Stimulated activated CD8-positive, alpha-beta memory T cell treated with anti-CD3 and anti-CD28 coated beads, Interleukin-15, amount 100 ng/mL, for 48 hours (primary cell): ENCODE results near the gene AQP11.
"Not testable (repeated sequence)": the region's sequence is repeated elsewhere in the genome, so short reads cannot be mapped to it uniquely, and the experiment has no call there.

Experiments
- DNase-seq, 2 donors: peaks; one replicate each; pipeline ENCODE4 v3.0.0-alpha.2; 2020; ENCODE audit warnings: low read depth in 2 of 2

Gene AQP11

GRCh38 chr11:77592727-77593126, 3.0 kb downstream of the AQP11 start:
- DNase-seq: no peak

DNA sequence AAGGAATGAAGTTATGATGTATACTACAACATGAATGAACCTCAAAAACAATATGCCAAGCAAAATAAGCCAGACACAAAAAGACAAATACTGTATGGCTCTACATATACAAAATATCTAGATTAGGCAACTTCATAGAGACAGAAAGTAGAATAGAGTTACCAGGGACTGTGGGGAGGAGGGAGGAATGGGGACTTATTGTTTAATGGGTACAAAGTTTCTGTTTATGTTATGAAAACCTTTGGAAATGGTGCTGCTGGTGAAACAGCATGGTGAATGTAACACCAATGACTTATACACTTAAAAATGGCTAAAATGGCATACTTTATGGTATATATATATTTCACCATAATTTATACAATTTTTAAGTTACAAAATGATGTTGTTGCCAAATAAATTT, 4.1 kb downstream of the AQP11 start:
- DNase-seq: no peak

- no peak for DNase-seq
These were observed 6.9 kb downstream of the AQP11 start for GRCh38 chr11:77596626-77597025.

DNA sequence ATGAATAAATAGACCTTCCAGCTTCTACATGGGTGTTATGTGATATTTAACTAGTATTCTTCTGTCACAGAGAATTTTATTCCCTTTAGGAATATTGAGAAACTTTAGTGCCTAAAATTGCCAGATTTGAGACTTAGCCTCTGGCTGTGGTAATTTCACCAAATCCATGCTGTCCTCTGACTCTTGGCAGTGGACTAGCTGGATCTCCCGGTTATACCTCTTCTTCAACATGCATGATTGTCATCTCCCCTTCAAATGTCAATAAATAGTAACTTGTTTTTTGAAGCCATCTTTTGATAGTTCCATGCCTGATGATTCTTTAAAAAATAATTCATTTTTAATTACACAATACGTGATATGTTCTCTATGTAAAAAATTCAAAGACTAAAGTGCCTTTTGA, 8.4 kb downstream of the AQP11 start:
- no peak for DNase-seq

DNA sequence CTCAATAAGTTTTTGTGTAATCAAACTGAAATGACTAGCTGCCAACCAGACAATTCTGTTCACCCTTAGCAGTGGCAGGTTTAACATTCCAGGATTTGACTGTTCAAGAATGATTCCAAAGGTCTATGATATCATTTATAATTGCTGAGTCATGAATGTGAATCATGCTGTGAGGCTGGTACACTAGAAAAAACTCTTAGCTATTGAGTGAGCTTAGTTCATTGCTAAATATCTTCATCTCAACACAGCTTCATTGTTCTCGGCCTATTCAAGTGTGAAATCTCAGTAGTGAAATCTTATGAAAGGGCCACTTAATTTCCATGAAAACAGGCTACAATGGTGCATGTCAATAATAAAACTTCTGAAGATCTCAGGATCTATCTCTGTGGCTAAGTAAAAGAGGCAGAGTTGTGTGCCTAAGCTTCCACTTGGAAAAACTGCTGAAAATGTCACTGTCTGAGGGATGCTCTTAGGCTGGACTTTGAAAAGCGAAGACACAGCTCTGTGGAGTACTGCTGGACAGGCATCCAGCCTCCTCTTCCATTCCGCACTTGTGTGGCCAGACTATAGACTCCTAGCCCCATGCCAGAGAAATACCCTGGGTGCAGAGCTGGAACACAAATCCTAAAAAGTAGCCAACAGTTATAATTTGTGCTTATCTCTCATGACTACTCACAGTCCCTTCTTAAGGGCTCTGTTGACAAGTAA, 12.8 kb downstream of the AQP11 start:
- no peak for DNase-seq

DNA sequence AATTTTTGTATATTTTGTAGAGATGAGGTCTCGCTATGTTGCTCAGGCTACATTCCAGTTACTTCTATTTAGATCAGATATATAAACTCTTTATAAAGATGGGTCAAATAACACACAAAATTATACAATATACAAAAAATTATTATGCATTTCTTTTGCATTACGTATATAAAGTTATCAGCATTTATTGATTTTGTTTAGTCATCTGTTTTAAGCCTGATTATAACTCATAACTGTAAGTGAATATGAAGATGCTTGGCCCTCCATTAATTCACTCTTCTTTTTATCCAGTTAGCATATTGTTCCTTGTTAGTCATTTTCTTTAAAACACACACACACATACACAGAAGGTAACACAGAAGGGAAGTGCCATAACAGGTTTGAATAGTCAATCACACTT, 14.5 kb downstream of the AQP11 start:
- DNase-seq: no peak

DNA sequence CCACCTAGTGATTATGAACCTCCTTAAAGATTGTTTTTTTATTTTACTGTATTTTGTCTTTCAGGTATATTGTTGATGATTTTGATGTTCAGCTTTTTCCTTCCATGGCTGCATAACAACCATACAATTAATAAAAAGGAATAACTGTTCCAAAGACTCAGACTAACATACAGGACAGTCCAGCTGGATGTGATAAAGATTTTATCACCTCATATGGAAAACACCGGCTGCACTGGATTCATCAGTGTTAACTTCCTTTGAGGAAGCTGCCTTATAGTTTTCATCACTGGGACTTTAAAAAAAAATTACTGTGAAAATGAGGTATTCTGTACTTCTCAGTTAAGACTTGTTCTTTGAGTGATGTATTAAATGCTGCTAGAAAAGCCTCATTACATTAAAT, 19.5 kb downstream of the AQP11 start:
- DNase-seq: no peak

- DNase-seq: no peak
These were observed 22.2 kb downstream of the AQP11 start for GRCh38 chr11:77611921-77612320.

DNA sequence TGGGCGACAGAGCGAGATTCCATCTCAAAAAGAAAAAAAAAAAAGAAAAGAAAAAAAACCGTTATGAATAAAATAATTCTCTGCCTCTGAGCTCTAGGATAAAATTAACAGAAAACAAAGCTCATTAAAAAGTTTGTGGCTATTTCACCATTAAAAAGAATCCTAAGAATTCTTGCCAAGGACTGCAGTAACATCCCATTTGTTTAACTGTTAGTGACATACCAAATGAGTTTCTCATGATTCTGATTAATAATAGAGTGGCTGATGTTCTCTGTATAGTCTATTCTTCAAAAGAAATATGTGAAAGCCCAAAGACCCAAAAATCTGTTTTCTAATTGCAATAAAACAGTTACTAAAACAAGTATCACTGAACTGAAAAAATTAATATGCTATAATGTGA, 28.1 kb downstream of the AQP11 start:
- no peak for DNase-seq

- DNase-seq: no peak
These were observed 29.9 kb downstream of the AQP11 start for GRCh38 chr11:77619576-77620198.

- DNase-seq: no peak
These were observed 40.5 kb downstream of the AQP11 start for GRCh38 chr11:77630157-77630710.

DNA sequence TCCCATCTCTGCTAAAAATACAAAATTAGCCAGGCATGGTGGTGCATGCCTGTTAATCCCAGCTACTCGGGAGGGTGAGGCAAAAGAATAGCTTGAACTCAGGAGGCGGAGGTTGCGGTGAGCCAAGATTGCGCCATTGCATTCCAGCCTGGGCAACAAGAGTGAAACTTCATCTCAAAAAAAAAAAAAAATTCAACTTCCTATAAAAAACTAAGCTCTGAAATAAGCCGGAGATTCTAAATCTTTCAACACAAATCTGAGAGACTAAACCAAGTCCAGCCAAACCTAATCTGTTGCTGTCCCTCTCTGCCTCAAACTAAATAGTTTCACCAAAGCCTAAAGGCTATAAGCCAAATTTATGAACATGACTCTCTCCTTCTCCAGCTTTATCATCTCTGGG, 44.2 kb downstream of the AQP11 start:
- not testable (repeated sequence) for DNase-seq

GRCh38 chr11:77636731-77637344, 47.1 kb downstream of the AQP11 start:
- no peak for DNase-seq

DNA sequence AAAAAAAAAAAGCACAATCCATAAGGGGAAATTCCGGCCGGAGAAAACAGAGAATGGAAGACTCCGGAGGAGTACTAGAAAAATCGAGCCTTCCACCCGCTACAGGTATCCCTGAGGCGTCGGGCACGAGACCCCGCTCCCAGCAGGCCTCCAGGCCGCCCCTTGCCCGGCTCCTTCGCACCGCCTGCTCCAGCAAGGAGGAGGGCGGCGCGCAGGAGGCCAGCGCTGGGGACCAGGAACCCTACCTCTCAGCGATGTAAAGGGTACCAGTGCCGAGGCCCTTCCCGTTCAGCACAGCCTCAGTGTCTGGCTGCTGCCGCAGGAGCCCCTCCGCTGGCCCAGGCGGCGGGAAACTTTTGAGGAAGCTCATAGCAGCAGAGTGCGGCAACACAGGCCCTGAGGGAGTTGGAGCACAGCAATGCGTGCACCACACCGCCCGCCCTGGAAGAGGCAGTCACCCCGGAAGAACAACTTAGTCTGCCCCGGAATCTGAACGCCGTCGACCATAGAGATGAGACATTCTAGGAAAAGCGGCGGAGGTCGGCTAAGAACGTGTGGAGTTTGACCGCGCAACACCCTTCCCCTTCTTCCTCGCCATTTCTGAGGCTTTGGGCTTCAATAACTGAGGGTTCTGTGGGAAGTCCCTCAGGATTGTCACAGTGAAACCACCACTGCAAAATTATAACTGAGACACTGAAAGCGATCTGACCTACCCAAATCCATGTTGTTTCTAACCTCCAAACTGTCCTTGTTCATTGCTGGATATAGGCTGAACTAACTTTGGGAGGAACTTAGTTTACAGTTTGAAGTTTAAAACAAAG, 47.8 kb downstream of the AQP11 start, which contains the start of gene CLNS1A:
TSS of gene CLNS1A (minus strand) at position 450 of the 821 bp plus-strand sequence. CDS start at position 370, 80 bp downstream.
- DNase-seq: peak; percentile 70 to 77

GRCh38 chr11:77642228-77642627, 52.5 kb downstream of the AQP11 start:
- DNase-seq: no peak

- no peak for DNase-seq
These were observed 55.1 kb downstream of the AQP11 start for GRCh38 chr11:77644887-77645286.

GRCh38 chr11:77647654-77648305, 58.0 kb downstream of the AQP11 start:
- DNase-seq: no peak

DNA sequence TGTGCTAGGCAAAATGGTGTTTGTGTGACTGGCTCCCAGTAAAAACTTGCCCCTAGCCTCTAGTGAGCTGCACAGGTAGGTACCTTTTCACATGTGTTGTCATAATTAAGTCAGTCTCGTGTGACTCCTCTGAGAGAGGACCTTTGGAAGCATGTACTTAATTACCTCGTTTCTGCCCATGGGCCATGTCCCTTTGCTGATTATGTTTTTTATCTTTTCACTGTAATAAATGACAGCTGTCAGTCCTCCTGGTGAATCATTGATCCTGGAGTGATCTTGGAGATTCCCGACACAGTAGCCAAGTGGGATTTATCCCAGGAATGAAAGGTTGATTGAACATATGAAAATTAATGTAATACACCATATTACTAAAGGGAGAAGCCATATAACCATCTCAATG, 60.4 kb downstream of the AQP11 start:
- no peak for DNase-seq

DNA sequence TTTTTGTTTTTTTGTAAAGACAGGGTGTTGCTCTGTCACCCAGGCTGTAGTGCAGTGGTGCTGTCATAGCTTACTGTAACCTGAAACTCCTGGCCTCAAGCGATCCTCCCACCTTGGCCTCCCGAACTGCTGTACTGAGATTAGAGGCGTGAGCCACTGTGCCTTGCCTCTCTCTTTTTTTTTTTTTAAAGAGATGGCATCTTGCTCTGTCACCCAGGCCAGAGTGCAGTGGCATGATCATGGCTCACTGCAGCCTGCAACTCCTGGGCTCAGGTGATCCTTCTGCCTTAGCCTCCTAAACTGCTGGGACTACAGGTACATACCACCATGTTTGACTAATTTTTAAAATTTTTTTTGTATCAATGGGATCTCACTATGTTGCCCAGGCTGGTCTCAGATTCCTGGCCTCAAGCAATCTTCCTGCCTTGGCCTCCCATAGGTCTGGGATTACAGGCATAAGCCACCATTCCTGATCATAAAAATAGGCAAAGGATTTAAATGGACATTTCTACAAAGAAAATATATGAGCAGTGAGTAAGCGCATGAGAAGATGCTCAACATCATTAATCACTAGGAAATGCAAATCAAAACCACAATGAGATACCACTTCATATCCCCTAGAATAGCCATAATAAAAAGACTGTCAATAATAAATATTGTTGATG, 65.1 kb downstream of the AQP11 start:
- DNase-seq: no peak

GRCh38 chr11:77656362-77656761, 66.6 kb downstream of the AQP11 start:
- DNase-seq: no peak
